ENCODE data around the gene SEMA4C.

DNA sequence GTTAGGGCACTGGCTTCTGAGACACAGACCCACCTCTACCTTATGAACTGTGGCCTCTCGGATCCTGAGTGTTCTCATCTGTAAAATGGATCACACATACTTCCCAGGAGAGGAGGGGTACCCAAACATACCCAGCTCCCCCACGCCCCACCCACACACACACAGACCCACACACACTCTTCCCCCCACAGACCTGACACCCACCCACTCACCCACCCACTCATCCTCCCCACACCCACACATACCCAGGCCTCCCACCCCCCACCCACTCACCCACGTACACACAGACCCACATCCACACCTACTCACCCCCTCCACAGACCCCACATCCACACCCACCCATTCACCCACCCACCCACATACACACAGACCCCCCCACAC is 24.3 kb upstream of the SEMA4C start:
- TF ChIP-seq, protein P1, sequence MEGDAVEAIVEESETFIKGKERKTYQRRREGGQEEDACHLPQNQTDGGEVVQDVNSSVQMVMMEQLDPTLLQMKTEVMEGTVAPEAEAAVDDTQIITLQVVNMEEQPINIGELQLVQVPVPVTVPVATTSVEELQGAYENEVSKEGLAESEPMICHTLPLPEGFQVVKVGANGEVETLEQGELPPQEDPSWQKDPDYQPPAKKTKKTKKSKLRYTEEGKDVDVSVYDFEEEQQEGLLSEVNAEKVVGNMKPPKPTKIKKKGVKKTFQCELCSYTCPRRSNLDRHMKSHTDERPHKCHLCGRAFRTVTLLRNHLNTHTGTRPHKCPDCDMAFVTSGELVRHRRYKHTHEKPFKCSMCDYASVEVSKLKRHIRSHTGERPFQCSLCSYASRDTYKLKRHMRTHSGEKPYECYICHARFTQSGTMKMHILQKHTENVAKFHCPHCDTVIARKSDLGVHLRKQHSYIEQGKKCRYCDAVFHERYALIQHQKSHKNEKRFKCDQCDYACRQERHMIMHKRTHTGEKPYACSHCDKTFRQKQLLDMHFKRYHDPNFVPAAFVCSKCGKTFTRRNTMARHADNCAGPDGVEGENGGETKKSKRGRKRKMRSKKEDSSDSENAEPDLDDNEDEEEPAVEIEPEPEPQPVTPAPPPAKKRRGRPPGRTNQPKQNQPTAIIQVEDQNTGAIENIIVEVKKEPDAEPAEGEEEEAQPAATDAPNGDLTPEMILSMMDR (IDR thresholded peaks at IDR 0.05) = no peak
- TF ChIP-seq POLR2A (IDR thresholded peaks at IDR 0.05) = no peak
- no peak for TF ChIP-seq POLR2AphosphoS5 (IDR thresholded peaks at IDR 0.05)

Measured in transverse colon (tissue), 4 donors.